ENCODE data around the gene DLGAP1.

GRCh38 chr18:3468833-3469232 is 986.3 kb downstream of the DLGAP1 start:
- TF ChIP-seq CTCF (IDR thresholded peaks at IDR 0.05; ENCODE audit: insufficient read depth, low read length, poor library complexity, severe bottlenecking), result no peak
- no peak for TF ChIP-seq EZH2phosphoT487 (conservative IDR thresholded peaks at IDR 0.05; ENCODE audit: low read length)
